NB4 (cell line): ENCODE results near the gene ZNF3.

Source experiments
- CTCF ChIP-seq: IDR thresholded peaks from one replicate; pipeline ENCODE4 v1.5.1; 2012; ENCODE audit warnings: low read depth, low read length
- MYC ChIP-seq: IDR thresholded peaks from 2 replicates; pipeline ENCODE4 v1.6.1; 2011; ENCODE audit warnings: low read depth, low read length
- POLR2A ChIP-seq: IDR thresholded peaks from 2 replicates; pipeline ENCODE4 v1.6.1; 2011; ENCODE audit warnings: mild to moderate bottlenecking; ENCODE audit not compliant: insufficient read length; ENCODE audit errors: extremely low read depth

DNA sequence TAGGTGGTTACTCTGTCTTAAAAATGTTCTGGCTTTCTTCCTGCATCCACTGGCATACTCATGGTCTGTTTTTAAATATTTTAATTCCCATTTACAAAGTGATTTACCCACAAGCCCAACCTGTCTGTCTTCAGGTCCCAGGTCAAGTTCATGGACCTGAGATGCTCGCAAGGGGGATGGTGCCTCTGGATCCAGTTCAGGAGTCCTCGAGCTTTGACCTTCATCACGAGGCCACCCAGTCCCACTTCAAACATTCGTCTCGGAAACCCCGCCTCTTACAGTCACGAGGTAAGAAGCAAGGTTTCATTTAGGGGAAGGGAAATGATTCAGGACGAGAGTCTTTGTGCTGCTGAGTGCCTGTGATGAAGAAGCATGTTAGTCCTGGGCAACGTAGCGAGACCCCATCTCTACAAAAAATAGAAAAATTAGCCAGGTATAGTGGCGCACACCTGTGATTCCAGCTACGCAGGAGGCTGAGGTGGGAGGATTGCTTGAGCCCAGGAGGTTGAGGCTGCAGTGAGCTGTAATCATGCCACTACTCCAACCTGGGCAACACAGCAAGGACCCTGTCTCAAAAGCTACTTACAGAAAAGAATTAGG is 57.4 kb downstream of the ZNF3 start:
- TF ChIP-seq POLR2A (no peak), CTCF (no peak), MYC (no peak)
